HCT116 (cell line): ENCODE measurements around the gene ARHGEF16. TPM values are rescaled to one million over a fixed set of nuclear protein-coding genes. Genes with fewer than 3 reads are reported as not detected.

Experiments used
- ATAC-seq: fragments of 200-7000 bp; cut with Tn5 transposase; 2 replicates; pipeline ENCODE4 v1.9.1; 2020; ENCODE audit warnings: mild to moderate bottlenecking, moderate library complexity
- BruUV-seq: library from RNA; stranded (reverse); fragments of 400-500 nt; replicated peaks from 2 replicates; lab custom pipeline; 2021; lab: Mats Ljungman, UMichigan
- CTCF ChIA-PET: fragments of 300-600 bp; sonication (Branson Sonifier 250); formaldehyde crosslinking; loops from one replicate; lab custom pipeline; 2021; ENCODE audit warnings: antibody characterized with exemption; lab: Charles Lee
- POLR2A ChIA-PET: fragments of 300-600, 350-600 bp; sonication (Branson Sonifier 250); formaldehyde crosslinking; loops from one replicate; lab custom pipeline; 2021; ENCODE audit warnings: antibody characterized with exemption; lab: Charles Lee
- RAD21 ChIA-PET, 2 experiments: fragments of 300-600 bp; sonication (Branson Sonifier 250); formaldehyde crosslinking; loops; one replicate each; lab custom pipeline; 2023; ENCODE audit warnings: low total read pairs in 2 of 2; ENCODE audit not compliant: uncharacterized antibody in 2 of 2, unreplicated experiment in 2 of 2, low non-redundant PET in 1 of 2; lab: Charles Lee
- DNase-seq: peaks from one replicate; pipeline ENCODE4 v3.0.0-alpha.2; 2010; ENCODE audit warnings: low read depth, low spot score
- H2AFZ ChIP-seq: fragments of 200-600 bp; shearing (Covaris generic), sonication (generic); 2 replicates; pipeline ENCODE4 v1.6.1; 2017; ENCODE audit warnings: low read depth, mixed run types, mixed read lengths, antibody characterized with exemption, low read length; ENCODE audit not compliant: poor library complexity, severe bottlenecking
- H3K27ac ChIP-seq: 2 replicates; pipeline ENCODE4 v1.5.1; 2012; ENCODE audit warnings: low read depth, low read length
- H3K27me3 ChIP-seq: fragments of 200-600 bp; sonication (generic); 2 replicates; pipeline ENCODE4 v1.6.1; 2016; ENCODE audit warnings: mixed run types, low read length, mixed read lengths; ENCODE audit not compliant: insufficient read depth
- H3K36me3 ChIP-seq, 2 experiments: fragments of 200-500 bp in 1 of 2; fragments of 200-600 bp in 1 of 2; sonication (Bioruptor generic) in 1 of 2; sonication (generic) in 1 of 2; 2 replicates each; pipeline versions ENCODE4 v1.5.1 to v1.6.1; 2014 to 2016; ENCODE audit warnings: low read length in 2 of 2, inconsistent platforms in 1 of 2, mixed read lengths in 1 of 2, mixed run types in 1 of 2; ENCODE audit not compliant: insufficient read depth in 2 of 2, control insufficient read depth in 1 of 2
- H3K4me1 ChIP-seq, 2 experiments: fragments of 200-600 bp in 1 of 2; sonication (generic) in 1 of 2; 2 replicates each; pipeline versions ENCODE4 v1.5.1 to v1.6.1; 2012 to 2017; ENCODE audit warnings: low read length in 2 of 2, inconsistent platforms in 1 of 2, mild to moderate bottlenecking in 1 of 2, mixed read lengths in 1 of 2, mixed run types in 1 of 2, moderate library complexity in 1 of 2; ENCODE audit not compliant: insufficient read depth in 2 of 2, control insufficient read depth in 1 of 2
- H3K4me2 ChIP-seq: fragments of 200-600 bp; sonication (generic); 2 replicates; pipeline ENCODE4 v1.6.1; 2017; ENCODE audit warnings: mixed run types, low read length, mixed read lengths
- H3K4me3 ChIP-seq, 2 experiments: fragments of 200-600 bp in 1 of 2; sonication (generic) in 1 of 2; replicated peaks in 1 of 2; 2 replicates each; pipeline ENCODE4 v1.5.1; 2011 to 2016; ENCODE audit warnings: low read length in 2 of 2, control low read depth in 1 of 2, low read depth in 1 of 2, mild to moderate bottlenecking in 1 of 2, mixed read lengths in 1 of 2, mixed run types in 1 of 2
- H3K79me2 ChIP-seq: fragments of 200-600 bp; sonication (generic); 2 replicates; pipeline ENCODE4 v1.6.1; 2017; ENCODE audit warnings: mild to moderate bottlenecking, mixed run types, low read length, moderate library complexity, mixed read lengths; ENCODE audit not compliant: insufficient read depth
- H3K9ac ChIP-seq: fragments of 200-600 bp; sonication (generic); 2 replicates; pipeline ENCODE4 v1.6.1; 2016; ENCODE audit warnings: low read length, mixed read lengths
- H3K9me2 ChIP-seq: fragments of 200-600 bp; sonication (generic), shearing (Covaris generic); 2 replicates; pipeline ENCODE4 v1.6.1; 2017; ENCODE audit warnings: mixed run types, mild to moderate bottlenecking, moderate library complexity; ENCODE audit not compliant: insufficient read depth
- H3K9me3 ChIP-seq, 2 experiments: fragments of 200-500 bp in 1 of 2; fragments of 200-600 bp in 1 of 2; sonication (Bioruptor generic) in 1 of 2; sonication (generic) in 1 of 2; 2 replicates each; pipeline ENCODE4 v1.6.1; 2014 to 2017; ENCODE audit warnings: low read length in 2 of 2, mixed read lengths in 2 of 2, inconsistent platforms in 1 of 2, low read depth in 1 of 2, mild to moderate bottlenecking in 1 of 2, mixed run types in 1 of 2, moderate library complexity in 1 of 2; ENCODE audit not compliant: control insufficient read depth in 1 of 2, insufficient read depth in 1 of 2
- H4K20me1 ChIP-seq: fragments of 200-600 bp; sonication (generic), shearing (Covaris generic); 2 replicates; pipeline ENCODE4 v1.6.1; 2017; ENCODE audit warnings: mixed run types, mild to moderate bottlenecking, moderate library complexity; ENCODE audit not compliant: insufficient read depth
- CBX3 ChIP-seq: IDR thresholded peaks from 2 replicates; pipeline ENCODE4 v1.6.1; 2012; ENCODE audit warnings: low read depth
- CEBPB ChIP-seq: IDR thresholded peaks from 2 replicates; pipeline ENCODE4 v1.6.1; 2012; ENCODE audit warnings: low read depth
- EGR1 ChIP-seq: IDR thresholded peaks from 2 replicates; pipeline ENCODE4 v1.6.1; 2012; ENCODE audit warnings: low read depth
- ELF1 ChIP-seq: IDR thresholded peaks from 2 replicates; pipeline ENCODE4 v1.6.1; 2012; ENCODE audit warnings: low read depth, borderline replicate concordance
- EZH2 ChIP-seq: fragments of 200-600 bp; sonication (generic); IDR thresholded peaks from 2 replicates; pipeline ENCODE4 v1.6.1; 2017; ENCODE audit warnings: antibody characterized with exemption, mixed run types
- EZH2phosphoT487 ChIP-seq: fragments of 200-600 bp; IDR thresholded peaks from 2 replicates; pipeline ENCODE4 v1.6.1; 2018; ENCODE audit warnings: antibody characterized with exemption, borderline replicate concordance
- FOSL1 ChIP-seq: IDR thresholded peaks from 2 replicates; pipeline ENCODE4 v1.6.1; 2012; ENCODE audit warnings: low read depth
- JUND ChIP-seq: IDR thresholded peaks from 2 replicates; pipeline ENCODE4 v1.6.1; 2012
- POLR2A ChIP-seq: IDR thresholded peaks from 2 replicates; pipeline ENCODE4 v1.7.0; 2011; ENCODE audit warnings: borderline replicate concordance; ENCODE audit not compliant: insufficient read depth, insufficient read length; ENCODE audit errors: extremely low read depth
- POLR2AphosphoS5 ChIP-seq: IDR thresholded peaks from 2 replicates; pipeline ENCODE4 v1.6.1; 2011; ENCODE audit warnings: mild to moderate bottlenecking, low read depth, low read length, moderate library complexity
- RAD21 ChIP-seq: IDR thresholded peaks from 2 replicates; pipeline ENCODE4 v1.6.1; 2012; ENCODE audit warnings: low read depth, mild to moderate bottlenecking
- SIN3A ChIP-seq: IDR thresholded peaks from 2 replicates; pipeline ENCODE4 v1.6.1; 2012; ENCODE audit warnings: low read depth
- SP1 ChIP-seq: IDR thresholded peaks from 2 replicates; pipeline ENCODE4 v1.6.1; 2012; ENCODE audit warnings: low read depth
- SRF ChIP-seq: IDR thresholded peaks from 2 replicates; pipeline ENCODE4 v1.6.1; 2012; ENCODE audit warnings: low read depth
- YY1 ChIP-seq: IDR thresholded peaks from 2 replicates; pipeline ENCODE4 v1.6.1; 2011; ENCODE audit warnings: low read length, low read depth, moderate library complexity, mild to moderate bottlenecking; ENCODE audit not compliant: insufficient replicate concordance; ENCODE audit errors: extremely low read depth
- ZFX ChIP-seq: fragments of 450-650 bp; IDR thresholded peaks from 2 replicates; pipeline ENCODE4 v1.6.1; 2017
- intact Hi-C: fragments of 100-400 bp; cut with micrococcal nuclease; formaldehyde crosslinking; loops from 2 replicates; pipeline ENCODE4 v1.10.0; 2022
- total RNA-seq: library from RNA; stranded (reverse); gene quantifications from one replicate; pipeline ENCODE4 v1.2.1, GENCODE V29; 2021; ENCODE audit not compliant: unreplicated experiment
- TF ChIP-seq, protein P1 (sequence below), 3 experiments: fragments of 200-600 bp in 1 of 3; sonication (generic) in 1 of 3; IDR thresholded peaks in 2 of 3; conservative IDR thresholded peaks in 1 of 3; 2 replicates each; pipeline ENCODE4 v1.5.1; 2012 to 2017; ENCODE audit warnings: low read depth in 2 of 3, low read length in 2 of 3, antibody characterized with exemption in 1 of 3, borderline replicate concordance in 1 of 3, control low read depth in 1 of 3, mild to moderate bottlenecking in 1 of 3, mixed read lengths in 1 of 3, mixed run types in 1 of 3, moderate library complexity in 1 of 3; ENCODE audit not compliant: insufficient read depth in 1 of 3
- TF ChIP-seq, protein P2 (sequence below): IDR thresholded peaks from 2 replicates; pipeline ENCODE4 v1.6.1; 2012
- TF ChIP-seq, protein P3 (sequence below): IDR thresholded peaks from 2 replicates; pipeline ENCODE4 v1.6.1; 2011; ENCODE audit warnings: mild to moderate bottlenecking, low read length, moderate library complexity; ENCODE audit not compliant: insufficient replicate concordance; ENCODE audit errors: extremely low read depth
- TF ChIP-seq, protein P4 (sequence below): IDR thresholded peaks from 2 replicates; pipeline ENCODE4 v1.6.1; 2012

Gene ARHGEF16
- total RNA-seq, 1 experiment from 2014 or later, result 37.4 TPM

DNA sequence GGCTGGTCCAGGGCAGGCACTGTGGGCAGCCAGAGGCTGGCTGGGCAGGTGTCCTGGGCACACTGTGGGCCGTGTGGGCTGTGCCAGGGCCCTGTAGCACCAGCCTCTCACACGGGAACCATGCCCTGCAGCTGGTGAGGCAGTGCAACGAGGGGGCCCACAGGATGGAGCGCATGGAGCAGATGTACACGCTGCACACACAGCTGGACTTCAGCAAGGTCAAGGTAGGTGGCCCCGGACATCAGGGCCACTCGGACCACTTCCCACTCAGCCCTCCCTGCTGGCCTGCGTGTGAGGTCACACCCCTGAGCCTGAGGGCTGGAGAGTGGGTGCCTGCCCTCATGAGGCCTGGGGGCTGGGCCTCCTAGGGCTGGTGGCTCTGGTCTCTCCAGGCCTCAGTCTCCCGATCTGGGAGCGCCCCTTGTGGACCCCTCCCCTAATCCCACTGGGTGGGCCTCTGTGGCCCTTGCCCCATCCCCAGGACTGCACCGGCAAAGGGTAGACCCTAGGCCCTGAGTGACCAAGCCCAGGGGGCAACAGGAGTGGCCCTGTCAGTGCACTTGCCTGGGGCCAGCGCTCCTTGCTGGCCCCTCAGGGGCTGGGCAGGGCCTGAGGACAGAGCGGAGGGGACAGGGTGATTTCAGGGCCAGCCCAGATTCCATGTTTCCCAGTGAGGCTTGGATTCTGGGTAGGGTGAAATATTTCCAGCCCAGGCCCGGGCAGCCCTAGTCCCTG lies 21.5 kb downstream of the ARHGEF16 start:
- Histone ChIP-seq H3K4me1 (peaks cover 0 to 8% of the 10 kb centered on the region in 2 experiments; a peak in 1 of 4 replicates), H3K9me2 (no peaks in the 10 kb centered on the region), H3K9ac (no peak overlapping the region), H4K20me1 (no peaks in the 10 kb centered on the region), H3K79me2 (no peaks in the 10 kb centered on the region), H3K9me3 (no peaks in the 10 kb centered on the region), H3K4me3 (no peak overlapping the region), H3K27me3 (no peaks in the 10 kb centered on the region), H3K36me3 (peaks cover 0 to 3% of the 10 kb centered on the region in 2 experiments; a peak in 1 of 4 replicates), H2AFZ (no peak overlapping the region), H3K4me2 (no peak overlapping the region), H3K27ac (no peak overlapping the region)
- TF ChIP-seq, protein P1, sequence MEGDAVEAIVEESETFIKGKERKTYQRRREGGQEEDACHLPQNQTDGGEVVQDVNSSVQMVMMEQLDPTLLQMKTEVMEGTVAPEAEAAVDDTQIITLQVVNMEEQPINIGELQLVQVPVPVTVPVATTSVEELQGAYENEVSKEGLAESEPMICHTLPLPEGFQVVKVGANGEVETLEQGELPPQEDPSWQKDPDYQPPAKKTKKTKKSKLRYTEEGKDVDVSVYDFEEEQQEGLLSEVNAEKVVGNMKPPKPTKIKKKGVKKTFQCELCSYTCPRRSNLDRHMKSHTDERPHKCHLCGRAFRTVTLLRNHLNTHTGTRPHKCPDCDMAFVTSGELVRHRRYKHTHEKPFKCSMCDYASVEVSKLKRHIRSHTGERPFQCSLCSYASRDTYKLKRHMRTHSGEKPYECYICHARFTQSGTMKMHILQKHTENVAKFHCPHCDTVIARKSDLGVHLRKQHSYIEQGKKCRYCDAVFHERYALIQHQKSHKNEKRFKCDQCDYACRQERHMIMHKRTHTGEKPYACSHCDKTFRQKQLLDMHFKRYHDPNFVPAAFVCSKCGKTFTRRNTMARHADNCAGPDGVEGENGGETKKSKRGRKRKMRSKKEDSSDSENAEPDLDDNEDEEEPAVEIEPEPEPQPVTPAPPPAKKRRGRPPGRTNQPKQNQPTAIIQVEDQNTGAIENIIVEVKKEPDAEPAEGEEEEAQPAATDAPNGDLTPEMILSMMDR (IDR thresholded peaks at IDR 0.05 in 2 of 3, conservative IDR thresholded peaks at IDR 0.05 in 1 of 3; ENCODE audit: borderline replicate concordance in 1 of 3, insufficient read depth in 1 of 3, low read depth in 2 of 3, low read length in 2 of 3), result no peak
- TF ChIP-seq SP1, result no peak
- no peak for TF ChIP-seq SIN3A
- TF ChIP-seq ZFX, result no peak
- TF ChIP-seq, protein P2, sequence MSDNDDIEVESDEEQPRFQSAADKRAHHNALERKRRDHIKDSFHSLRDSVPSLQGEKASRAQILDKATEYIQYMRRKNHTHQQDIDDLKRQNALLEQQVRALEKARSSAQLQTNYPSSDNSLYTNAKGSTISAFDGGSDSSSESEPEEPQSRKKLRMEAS, result no peak
- TF ChIP-seq, protein P3, sequence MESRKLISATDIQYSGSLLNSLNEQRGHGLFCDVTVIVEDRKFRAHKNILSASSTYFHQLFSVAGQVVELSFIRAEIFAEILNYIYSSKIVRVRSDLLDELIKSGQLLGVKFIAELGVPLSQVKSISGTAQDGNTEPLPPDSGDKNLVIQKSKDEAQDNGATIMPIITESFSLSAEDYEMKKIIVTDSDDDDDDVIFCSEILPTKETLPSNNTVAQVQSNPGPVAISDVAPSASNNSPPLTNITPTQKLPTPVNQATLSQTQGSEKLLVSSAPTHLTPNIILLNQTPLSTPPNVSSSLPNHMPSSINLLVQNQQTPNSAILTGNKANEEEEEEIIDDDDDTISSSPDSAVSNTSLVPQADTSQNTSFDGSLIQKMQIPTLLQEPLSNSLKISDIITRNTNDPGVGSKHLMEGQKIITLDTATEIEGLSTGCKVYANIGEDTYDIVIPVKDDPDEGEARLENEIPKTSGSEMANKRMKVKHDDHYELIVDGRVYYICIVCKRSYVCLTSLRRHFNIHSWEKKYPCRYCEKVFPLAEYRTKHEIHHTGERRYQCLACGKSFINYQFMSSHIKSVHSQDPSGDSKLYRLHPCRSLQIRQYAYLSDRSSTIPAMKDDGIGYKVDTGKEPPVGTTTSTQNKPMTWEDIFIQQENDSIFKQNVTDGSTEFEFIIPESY, result no peak
- TF ChIP-seq RAD21, result no peak
- TF ChIP-seq EZH2, result no peak
- TF ChIP-seq EZH2phosphoT487, result no peak
- TF ChIP-seq, protein P4, sequence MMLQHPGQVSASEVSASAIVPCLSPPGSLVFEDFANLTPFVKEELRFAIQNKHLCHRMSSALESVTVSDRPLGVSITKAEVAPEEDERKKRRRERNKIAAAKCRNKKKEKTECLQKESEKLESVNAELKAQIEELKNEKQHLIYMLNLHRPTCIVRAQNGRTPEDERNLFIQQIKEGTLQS, result no peak
- TF ChIP-seq JUND, result no peak
- no peak for TF ChIP-seq ELF1
- no peak for TF ChIP-seq SRF
- TF ChIP-seq POLR2AphosphoS5, result no peak
- TF ChIP-seq FOSL1, result no peak
- TF ChIP-seq CEBPB, result no peak
- TF ChIP-seq CBX3, result no peak
- TF ChIP-seq YY1, result no peak
- TF ChIP-seq POLR2A, result no peak
- TF ChIP-seq EGR1, result no peak
- RAD21 ChIA-PET, result no interaction called here
- no TSS peak for BruUV-seq
- 0 out of 2 replicates have a peak, but pooled peaks have one; percentile 19 for ATAC-seq
- POLR2A ChIA-PET, result no interaction called here
- CTCF ChIA-PET, result no interaction called here
- intact Hi-C loops, result no loop called here
- DNase-seq, result no peak
